Esophagus muscularis mucosa (tissue), 2 donors: Measurements from ENCODE around the gene KRTAP10-11.

ENCODE experiments used
- EP300 ChIP-seq: sonication (generic); formaldehyde crosslinking; IDR thresholded peaks from one replicate; pipeline ENCODE4 v1.6.1; 2017; ENCODE audit warnings: antibody characterized with exemption
- POLR2A ChIP-seq: fragments of 450-650 bp; IDR thresholded peaks from one replicate; pipeline ENCODE4 v1.6.1; 2017; ENCODE audit warnings: antibody characterized with exemption, moderate library complexity, mild to moderate bottlenecking, low read depth

DNA sequence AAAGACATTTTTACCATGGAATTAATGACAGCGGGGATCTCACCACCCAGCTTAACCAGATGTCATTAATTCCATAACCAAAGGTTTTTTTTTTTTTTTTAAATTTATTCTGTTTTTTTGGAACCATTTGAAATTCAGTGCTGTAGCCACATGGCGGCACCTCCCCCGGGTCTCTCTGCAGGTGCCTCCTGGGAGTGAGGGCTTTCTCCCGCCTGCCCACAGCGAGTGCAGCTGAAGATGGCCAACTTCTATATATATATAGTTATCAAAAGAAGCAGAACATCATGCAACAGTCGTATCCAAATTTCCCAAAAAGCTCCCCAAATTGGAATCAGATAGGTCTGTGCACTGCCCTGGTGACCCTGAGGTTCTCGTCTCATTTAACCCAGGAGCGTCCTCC lies 30.7 kb upstream of the KRTAP10-11 start:
- TF ChIP-seq POLR2A (no peak), EP300 (no peak)
